ENCODE data around the gene PDZRN3. TPM values are rescaled to one million over a fixed set of nuclear protein-coding genes. Genes with fewer than 3 reads are reported as not detected.
"Not testable (repeated sequence)": the region's sequence is repeated elsewhere in the genome, so short reads cannot be mapped to it uniquely, and the experiment has no call there.

Gene PDZRN3
- polyA plus RNA-seq, 4 donors, result 2.2 to 21.4 (median 14.1) TPM

DNA sequence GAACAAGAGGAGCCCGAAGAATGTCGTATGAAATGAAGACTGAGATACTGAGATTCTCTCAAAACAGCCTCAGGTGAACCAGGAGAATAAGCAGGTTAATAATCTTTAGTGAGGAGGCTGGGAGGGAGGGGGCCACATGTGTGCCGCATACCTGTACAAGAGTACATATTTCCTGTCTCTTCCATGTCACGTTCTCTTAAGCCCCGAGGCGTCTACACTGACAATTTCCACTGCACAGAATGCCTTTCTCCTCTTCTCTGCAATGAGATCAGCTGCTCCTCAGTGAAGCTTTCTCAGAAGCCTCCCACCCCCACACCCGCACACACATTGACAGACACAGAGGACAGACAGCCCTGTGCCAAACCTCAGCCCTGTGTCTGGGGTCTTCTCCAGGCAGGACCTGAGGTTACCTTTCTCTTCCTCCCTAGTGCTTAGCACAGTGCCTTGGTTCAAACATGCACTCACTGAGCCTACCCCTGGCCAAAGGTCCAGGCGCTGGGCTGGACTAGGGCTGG is 55.4 kb downstream of the PDZRN3 start:
- Histone ChIP-seq H3K27me3 (ENCODE audit: control insufficient read depth in 3 of 3, insufficient read depth in 3 of 3, low read length in 3 of 3) (no peaks in the 10 kb centered on the region), H3K9me3 (ENCODE audit: control insufficient read depth in 2 of 2, insufficient read depth in 1 of 2, low read depth in 1 of 2, low read length in 1 of 2) (no peaks in the 10 kb centered on the region), H3K4me3 (ENCODE audit: low read depth in 1 of 3, low read length in 3 of 3) (no peak overlapping the region), H3K4me1 (ENCODE audit: control insufficient read depth in 3 of 3, insufficient read depth in 2 of 3, low read depth in 1 of 3, low read length in 2 of 3) (peaks cover 6 to 57% (median 8%) of the 10 kb centered on the region in 3 donors), H3K27ac (ENCODE audit: low read depth in 1 of 3, low read length in 2 of 3) (no peak overlapping the region), H3K36me3 (ENCODE audit: control insufficient read depth in 3 of 3, insufficient read depth in 2 of 3, low read depth in 1 of 3, low read length in 3 of 3) (peaks cover 0 to 4% (median 0%) of the 10 kb centered on the region in 3 donors)
- peak in 1 of 2 donors; percentile 37 for DNase-seq
- WGBS, 3 donors, result 32 to 72% (median 59%) methylated on average over 8 of the region's 8 CpGs
- FAIRE-seq, result no peak

DNA sequence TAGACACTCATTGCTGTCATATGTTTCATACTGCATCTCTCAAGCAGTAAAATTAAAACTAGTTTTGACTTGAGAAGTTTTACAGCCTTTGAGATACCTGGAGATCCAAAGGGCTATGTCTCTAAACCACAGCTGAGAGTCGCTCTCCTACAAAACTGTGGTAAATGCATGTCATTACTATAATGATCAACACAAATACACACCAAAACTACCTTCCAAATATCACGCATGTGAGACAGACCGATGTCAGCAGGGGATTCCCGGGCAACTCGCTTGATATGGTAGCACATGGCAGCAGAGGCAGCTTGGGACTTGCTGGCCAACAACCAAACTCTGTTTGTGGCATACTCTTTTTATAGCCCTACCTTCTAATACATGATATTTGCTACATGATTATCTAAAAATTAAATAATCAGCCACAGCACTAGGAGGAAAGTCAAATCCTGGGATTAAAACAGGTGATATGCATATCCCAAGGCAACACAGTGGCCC is 56.3 kb downstream of the PDZRN3 start:
- Histone ChIP-seq H3K27me3 (ENCODE audit: control insufficient read depth in 3 of 3, insufficient read depth in 3 of 3, low read length in 3 of 3) (no peaks in the 10 kb centered on the region), H3K9me3 (ENCODE audit: control insufficient read depth in 2 of 2, insufficient read depth in 1 of 2, low read depth in 1 of 2, low read length in 1 of 2) (no peaks in the 10 kb centered on the region), H3K27ac (ENCODE audit: low read depth in 1 of 3, low read length in 2 of 3) (no peak overlapping the region), H3K4me1 (ENCODE audit: control insufficient read depth in 3 of 3, insufficient read depth in 2 of 3, low read depth in 1 of 3, low read length in 2 of 3) (peaks cover 6 to 51% (median 8%) of the 10 kb centered on the region in 3 donors), H3K4me3 (ENCODE audit: low read depth in 1 of 3, low read length in 3 of 3) (no peak overlapping the region), H3K36me3 (ENCODE audit: control insufficient read depth in 3 of 3, insufficient read depth in 2 of 3, low read depth in 1 of 3, low read length in 3 of 3) (peaks cover 0 to 4% (median 0%) of the 10 kb centered on the region in 3 donors)
- WGBS, 3 donors, result 20 to 68% (median 43%) methylated on average over 5 of the region's 5 CpGs
- peak in 1 of 2 donors; percentile 17 for DNase-seq
- no peak for FAIRE-seq

DNA sequence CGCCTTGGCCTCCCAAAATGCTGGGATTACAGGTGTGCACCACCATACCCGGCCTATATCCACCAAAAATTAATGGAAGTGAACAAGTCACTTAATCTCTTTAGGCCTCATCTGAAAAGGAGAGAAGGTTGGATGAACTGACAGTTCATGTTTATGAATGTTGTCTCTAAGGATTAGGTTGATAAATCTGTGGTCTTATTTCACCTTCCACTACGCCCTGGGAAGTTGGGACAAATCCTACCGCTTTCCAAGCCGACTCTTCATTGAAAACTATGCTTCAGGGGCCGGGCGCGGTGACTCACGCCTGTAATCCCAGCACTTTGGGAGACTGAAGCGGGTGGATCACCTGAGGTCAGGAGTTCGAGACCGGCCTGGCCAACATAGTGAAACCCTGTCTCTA is 59.4 kb downstream of the PDZRN3 start:
- not testable (repeated sequence) for H3K27me3 ChIP-seq (ENCODE audit: control insufficient read depth in 3 of 3, insufficient read depth in 3 of 3, low read length in 3 of 3); H3K4me3 ChIP-seq (ENCODE audit: low read depth in 1 of 3, low read length in 3 of 3); H3K36me3 ChIP-seq (ENCODE audit: control insufficient read depth in 3 of 3, insufficient read depth in 2 of 3, low read depth in 1 of 3, low read length in 3 of 3); H3K27ac ChIP-seq (ENCODE audit: low read depth in 1 of 3, low read length in 2 of 3); H3K9me3 ChIP-seq (ENCODE audit: control insufficient read depth in 2 of 2, insufficient read depth in 1 of 2, low read depth in 1 of 2, low read length in 1 of 2); DNase-seq; FAIRE-seq
- 89 to 98% (median 94%) methylated on average over 12 of the region's 12 CpGs for WGBS, 3 donors
- peaks cover 6 to 25% (median 8%) of the 10 kb centered on the region in 3 donors for H3K4me1 ChIP-seq (ENCODE audit: control insufficient read depth in 3 of 3, insufficient read depth in 2 of 3, low read depth in 1 of 3, low read length in 2 of 3)

DNA sequence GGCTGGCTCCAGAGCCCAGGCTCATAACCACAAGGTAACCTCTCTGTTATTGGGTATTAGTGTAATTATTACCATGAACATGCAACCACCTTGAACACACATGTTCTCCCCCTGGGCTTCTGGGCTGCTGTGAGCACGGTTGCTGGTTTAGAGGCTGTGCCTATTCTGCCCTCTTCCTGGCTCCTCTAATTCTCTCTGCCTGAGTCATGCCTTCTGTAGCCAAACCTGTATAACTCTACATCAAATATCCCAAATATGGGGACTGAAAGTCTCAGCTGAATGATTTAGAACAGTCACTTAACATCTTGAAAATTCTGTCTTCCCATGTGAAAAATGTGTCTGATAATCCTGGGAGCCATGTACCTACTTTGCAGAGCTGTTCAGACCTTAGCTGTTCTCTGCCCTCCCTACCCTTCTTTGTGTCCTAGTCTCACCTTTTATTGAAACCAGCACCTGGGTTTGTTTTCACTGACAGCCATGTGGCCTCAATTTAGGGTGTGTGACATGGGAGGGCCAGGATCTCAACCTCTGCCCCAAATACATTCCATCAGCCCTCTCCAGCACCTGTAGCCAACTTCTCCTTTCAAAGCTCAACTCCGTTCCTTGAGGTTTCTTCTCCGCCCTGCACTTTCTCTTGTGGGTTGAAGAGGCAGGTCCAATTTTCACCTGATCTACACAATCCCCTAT is 60.7 kb downstream of the PDZRN3 start:
- H3K4me3 ChIP-seq (ENCODE audit: low read depth in 1 of 3, low read length in 3 of 3), result no peak overlapping the region
- peaks cover 1 to 15% (median 5%) of the 10 kb centered on the region in 3 donors for H3K4me1 ChIP-seq (ENCODE audit: control insufficient read depth in 3 of 3, insufficient read depth in 2 of 3, low read depth in 1 of 3, low read length in 2 of 3)
- H3K36me3 ChIP-seq (ENCODE audit: control insufficient read depth in 3 of 3, insufficient read depth in 2 of 3, low read depth in 1 of 3, low read length in 3 of 3), result peaks cover 0 to 4% (median 0%) of the 10 kb centered on the region in 3 donors
- DNase-seq (no peak), FAIRE-seq (no peak)
- 36 to 60% (median 41%) methylated on average over 3 of the region's 3 CpGs for WGBS, 3 donors
- no peaks in the 10 kb centered on the region for H3K27me3 ChIP-seq (ENCODE audit: control insufficient read depth in 3 of 3, insufficient read depth in 3 of 3, low read length in 3 of 3)
- no peaks in the 10 kb centered on the region for H3K9me3 ChIP-seq (ENCODE audit: control insufficient read depth in 2 of 2, insufficient read depth in 1 of 2, low read depth in 1 of 2, low read length in 1 of 2)
- no peak overlapping the region for H3K27ac ChIP-seq (ENCODE audit: low read depth in 1 of 3, low read length in 2 of 3)

DNA sequence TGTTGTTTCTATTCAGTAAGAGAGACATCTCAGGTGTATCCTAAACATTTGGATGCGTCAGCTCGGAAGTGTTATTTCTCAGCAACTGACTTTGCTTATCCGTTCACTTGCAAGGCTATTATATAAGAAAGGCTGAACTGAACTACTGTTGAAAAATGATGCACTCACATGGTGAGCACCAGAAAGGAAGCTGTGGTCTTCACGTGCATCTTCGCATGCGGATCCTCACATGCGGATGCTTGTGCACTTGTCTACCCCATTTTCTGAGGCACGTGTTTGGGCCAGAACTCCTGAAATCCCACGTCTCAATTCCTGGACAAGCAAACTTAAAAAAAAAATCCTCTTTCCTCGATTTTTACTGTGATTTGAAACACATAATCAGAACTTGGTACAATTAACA is 63.2 kb downstream of the PDZRN3 start:
- H3K27ac ChIP-seq (ENCODE audit: low read depth in 1 of 3, low read length in 2 of 3), result no peak overlapping the region
- DNase-seq (no peak), FAIRE-seq (no peak)
- peaks cover 0 to 14% (median 4%) of the 10 kb centered on the region in 3 donors for H3K4me1 ChIP-seq (ENCODE audit: control insufficient read depth in 3 of 3, insufficient read depth in 2 of 3, low read depth in 1 of 3, low read length in 2 of 3)
- H3K36me3 ChIP-seq (ENCODE audit: control insufficient read depth in 3 of 3, insufficient read depth in 2 of 3, low read depth in 1 of 3, low read length in 3 of 3), result peaks cover 0 to 4% (median 0%) of the 10 kb centered on the region in 3 donors
- no peaks in the 10 kb centered on the region for H3K27me3 ChIP-seq (ENCODE audit: control insufficient read depth in 3 of 3, insufficient read depth in 3 of 3, low read length in 3 of 3)
- no peaks in the 10 kb centered on the region for H3K9me3 ChIP-seq (ENCODE audit: control insufficient read depth in 2 of 2, insufficient read depth in 1 of 2, low read depth in 1 of 2, low read length in 1 of 2)
- no peak overlapping the region for H3K4me3 ChIP-seq (ENCODE audit: low read depth in 1 of 3, low read length in 3 of 3)
- WGBS, 3 donors, result 74 to 84% (median 82%) methylated on average over 10 of the region's 10 CpGs

DNA sequence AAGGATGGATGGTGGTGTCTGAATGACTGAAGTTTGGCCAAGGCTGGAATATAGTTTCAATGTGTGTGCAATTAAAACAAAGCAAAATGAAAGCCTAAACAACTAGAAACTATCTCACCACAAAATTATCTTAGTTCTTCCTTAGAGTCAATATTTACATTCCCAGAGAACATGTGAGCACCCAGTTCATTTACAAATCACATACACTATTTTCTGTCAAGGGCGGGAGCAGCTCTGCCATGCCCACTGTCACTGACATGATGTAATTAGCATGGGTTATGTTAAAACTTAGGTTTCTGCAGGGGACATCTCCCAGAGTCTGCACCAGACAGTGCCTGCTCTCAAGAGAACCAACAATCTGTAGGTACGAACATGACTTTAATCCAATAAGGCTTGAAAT is 65.0 kb downstream of the PDZRN3 start:
- FAIRE-seq (no peak), DNase-seq (no peak)
- Histone ChIP-seq H3K9me3 (ENCODE audit: control insufficient read depth in 2 of 2, insufficient read depth in 1 of 2, low read depth in 1 of 2, low read length in 1 of 2) (no peaks in the 10 kb centered on the region), H3K36me3 (ENCODE audit: control insufficient read depth in 3 of 3, insufficient read depth in 2 of 3, low read depth in 1 of 3, low read length in 3 of 3) (no peaks in the 10 kb centered on the region), H3K27me3 (ENCODE audit: control insufficient read depth in 3 of 3, insufficient read depth in 3 of 3, low read length in 3 of 3) (no peaks in the 10 kb centered on the region), H3K4me3 (ENCODE audit: low read depth in 1 of 3, low read length in 3 of 3) (no peak overlapping the region), H3K27ac (ENCODE audit: low read depth in 1 of 3, low read length in 2 of 3) (peak overlapping the region in 1 of 3 donors; percentile 58), H3K4me1 (ENCODE audit: control insufficient read depth in 3 of 3, insufficient read depth in 2 of 3, low read depth in 1 of 3, low read length in 2 of 3) (peaks cover 0 to 21% (median 4%) of the 10 kb centered on the region in 3 donors)
- WGBS, 3 donors, result 61 to 68% (median 61%) methylated on average over 2 of the region's 2 CpGs

DNA sequence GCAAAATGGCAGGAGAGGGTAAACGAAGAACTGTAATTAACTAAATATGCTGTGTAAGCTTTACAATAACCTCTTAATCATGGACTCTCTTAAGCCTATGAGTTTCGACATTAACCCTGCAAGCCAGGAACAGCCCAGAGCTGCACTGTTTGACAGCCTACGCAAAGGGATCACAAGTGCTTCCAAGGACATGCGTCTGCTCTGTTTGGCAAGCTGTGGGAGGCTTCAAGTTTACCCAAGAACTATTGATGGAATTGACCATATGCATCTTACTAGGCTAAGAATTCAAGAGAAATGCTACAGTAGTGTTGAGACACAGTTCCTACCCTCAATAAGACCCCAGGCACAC is 66.0 kb downstream of the PDZRN3 start:
- no peaks in the 10 kb centered on the region for H3K9me3 ChIP-seq (ENCODE audit: control insufficient read depth in 2 of 2, insufficient read depth in 1 of 2, low read depth in 1 of 2, low read length in 1 of 2)
- peaks cover 0 to 22% (median 4%) of the 10 kb centered on the region in 3 donors for H3K4me1 ChIP-seq (ENCODE audit: control insufficient read depth in 3 of 3, insufficient read depth in 2 of 3, low read depth in 1 of 3, low read length in 2 of 3)
- FAIRE-seq (no peak), DNase-seq (no peak)
- WGBS, 3 donors, result 65 to 84% (median 82%) methylated on average over 4 of the region's 4 CpGs
- H3K4me3 ChIP-seq (ENCODE audit: low read depth in 1 of 3, low read length in 3 of 3), result no peak overlapping the region
- H3K27me3 ChIP-seq (ENCODE audit: control insufficient read depth in 3 of 3, insufficient read depth in 3 of 3, low read length in 3 of 3), result no peaks in the 10 kb centered on the region
- peaks cover 0 to 3% (median 0%) of the 10 kb centered on the region in 3 donors for H3K36me3 ChIP-seq (ENCODE audit: control insufficient read depth in 3 of 3, insufficient read depth in 2 of 3, low read depth in 1 of 3, low read length in 3 of 3)
- peak overlapping the region in 1 of 3 donors; percentile 53 for H3K27ac ChIP-seq (ENCODE audit: low read depth in 1 of 3, low read length in 2 of 3)

DNA sequence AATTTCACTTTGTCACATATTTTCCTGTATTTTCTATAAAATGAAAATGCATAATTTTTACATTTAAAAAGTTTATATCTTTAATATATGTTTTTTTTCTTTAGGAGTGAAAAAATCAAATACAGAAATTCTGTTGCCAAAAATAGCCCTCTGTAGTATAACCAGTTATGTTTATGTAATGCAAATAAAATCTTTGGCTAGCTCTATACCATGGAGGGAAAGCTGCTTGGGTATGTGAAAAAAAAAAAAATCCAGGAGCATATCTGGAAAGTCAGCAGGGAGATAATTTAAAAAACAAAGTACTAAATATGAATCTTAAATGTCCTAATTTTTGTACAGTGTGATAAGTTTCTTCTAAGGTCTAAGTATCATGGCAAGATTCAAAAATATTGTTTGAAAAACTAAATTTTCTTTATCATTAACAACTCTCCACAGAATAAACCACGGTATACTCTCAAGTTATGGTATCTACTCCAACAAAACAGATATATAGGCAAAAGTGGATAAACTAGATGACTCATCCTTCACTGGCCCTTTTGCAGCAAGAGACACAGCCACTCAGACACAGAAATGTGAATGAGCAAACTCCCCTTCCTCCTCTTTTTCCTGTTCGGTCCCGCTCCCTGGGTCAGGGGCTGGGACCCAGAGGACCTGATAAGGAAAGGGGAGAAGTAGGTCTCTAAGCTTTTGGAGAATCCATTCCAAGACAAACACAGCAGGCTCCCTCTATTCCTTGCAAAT is 66.6 kb downstream of the PDZRN3 start:
- H3K9me3 ChIP-seq (ENCODE audit: control insufficient read depth in 2 of 2, insufficient read depth in 1 of 2, low read depth in 1 of 2, low read length in 1 of 2), result no peaks in the 10 kb centered on the region
- no peaks in the 10 kb centered on the region for H3K27me3 ChIP-seq (ENCODE audit: control insufficient read depth in 3 of 3, insufficient read depth in 3 of 3, low read length in 3 of 3)
- 65 to 84% (median 83%) methylated on average over 3 of the region's 3 CpGs for WGBS, 3 donors
- peaks cover 0 to 22% (median 4%) of the 10 kb centered on the region in 3 donors for H3K4me1 ChIP-seq (ENCODE audit: control insufficient read depth in 3 of 3, insufficient read depth in 2 of 3, low read depth in 1 of 3, low read length in 2 of 3)
- no peak overlapping the region for H3K4me3 ChIP-seq (ENCODE audit: low read depth in 1 of 3, low read length in 3 of 3)
- FAIRE-seq, result no peak
- peaks cover 0 to 5% (median 0%) of the 10 kb centered on the region in 3 donors for H3K36me3 ChIP-seq (ENCODE audit: control insufficient read depth in 3 of 3, insufficient read depth in 2 of 3, low read depth in 1 of 3, low read length in 3 of 3)
- no peak overlapping the region for H3K27ac ChIP-seq (ENCODE audit: low read depth in 1 of 3, low read length in 2 of 3)
- DNase-seq, result no peak

Measured in small intestine (tissue), 7 donors.